Left lobe of liver (tissue), 2 donors: Measurements from ENCODE around the gene PIP4K2B. TPM values are rescaled to one million over a fixed set of nuclear protein-coding genes. Genes with fewer than 3 reads are reported as not detected.

Experiments used
- ATAC-seq: fragments of 200-7000 bp; cut with Tn5 transposase; one replicate; pipeline ENCODE4 v1.9.1; 2020; ENCODE audit warnings: mild to moderate bottlenecking, moderate library complexity
- DNase-seq: peaks from one replicate; pipeline ENCODE4 v3.0.0-alpha.2; 2020; ENCODE audit warnings: low spot score
- total RNA-seq: library from RNA; stranded (reverse); gene quantifications from one replicate; pipeline ENCODE4 v1.2.1, GENCODE V29; 2021
- donor health status: DM: no; HTN: no; CAD: no; lungs with moderate emphysema.
- donor health status: DM: no; HTN: yes; CAD: no.

PIP4K2B gene
- total RNA-seq, 1 donor from 2014 or later = 19.8 TPM

DNA sequence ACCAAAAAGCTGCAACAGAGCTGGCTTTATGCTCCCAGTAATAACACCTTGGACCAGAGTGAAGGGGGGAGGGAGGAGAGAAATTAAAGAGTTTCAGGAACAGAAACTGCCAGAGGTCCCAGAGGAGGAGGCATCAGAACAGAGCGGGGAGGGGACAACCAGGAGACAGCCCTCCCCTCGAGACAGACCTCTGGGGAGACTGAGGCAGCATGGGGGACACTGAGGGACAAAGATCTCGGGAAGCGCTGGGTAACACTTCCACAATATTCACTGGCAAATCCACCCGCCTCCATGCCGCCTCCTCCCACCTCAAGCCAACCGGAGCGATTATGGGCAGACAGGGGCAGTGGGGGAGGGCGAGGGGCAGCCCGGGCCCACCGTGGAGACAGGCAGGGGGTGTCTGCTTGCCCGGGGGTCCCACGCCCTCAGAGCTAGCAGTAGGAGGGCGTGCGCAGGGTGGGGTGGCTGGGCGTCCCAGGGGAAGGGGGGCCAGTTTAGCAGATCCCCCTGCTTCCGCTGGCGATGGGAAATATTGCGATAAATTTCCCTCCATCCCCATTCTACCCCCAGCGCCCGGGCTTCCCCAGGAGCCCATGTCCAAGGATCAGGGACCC lies 52.4 kb downstream of the PIP4K2B start:
- DNase-seq (no peak), ATAC-seq (no peak)

DNA sequence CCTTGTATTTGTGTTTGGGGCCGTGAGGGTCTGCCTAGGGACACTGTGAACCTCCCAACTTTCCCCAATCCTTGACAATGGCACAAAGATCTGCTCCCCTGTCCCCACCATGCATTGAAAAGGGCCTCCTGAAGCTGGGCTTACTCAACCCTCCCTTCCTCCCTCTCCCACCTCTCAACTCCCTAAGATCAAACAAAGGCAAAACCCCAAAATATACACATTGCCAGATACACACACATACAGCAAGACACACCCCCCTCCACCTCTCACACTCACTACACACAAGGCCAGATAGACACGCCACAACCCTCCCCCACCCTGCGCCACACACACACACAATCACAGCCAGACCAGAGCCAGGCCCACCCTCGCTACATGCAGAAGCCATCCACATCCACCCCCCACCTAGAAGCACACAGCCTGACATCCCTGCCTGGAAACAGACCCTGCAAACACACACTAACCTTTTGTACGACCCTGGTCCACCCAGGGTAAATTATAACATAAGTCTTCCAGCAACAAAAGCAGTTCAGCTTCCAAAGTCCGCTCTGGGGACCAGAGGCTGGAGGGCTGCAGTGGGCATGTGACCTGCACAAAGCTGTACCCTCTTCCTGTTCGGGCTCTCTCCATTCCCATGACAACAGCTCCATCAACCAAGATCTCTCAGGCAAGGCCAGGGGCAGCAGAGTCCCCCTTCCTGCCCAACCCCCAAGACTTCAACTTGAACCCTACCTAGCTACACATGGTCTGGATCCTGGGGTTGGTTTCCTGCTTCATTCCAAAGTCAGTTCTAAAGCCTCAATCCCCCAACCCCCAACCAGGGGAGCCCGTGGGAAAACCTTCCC lies 53.1 kb downstream of the PIP4K2B start:
- ATAC-seq (no peak), DNase-seq (no peak)

DNA sequence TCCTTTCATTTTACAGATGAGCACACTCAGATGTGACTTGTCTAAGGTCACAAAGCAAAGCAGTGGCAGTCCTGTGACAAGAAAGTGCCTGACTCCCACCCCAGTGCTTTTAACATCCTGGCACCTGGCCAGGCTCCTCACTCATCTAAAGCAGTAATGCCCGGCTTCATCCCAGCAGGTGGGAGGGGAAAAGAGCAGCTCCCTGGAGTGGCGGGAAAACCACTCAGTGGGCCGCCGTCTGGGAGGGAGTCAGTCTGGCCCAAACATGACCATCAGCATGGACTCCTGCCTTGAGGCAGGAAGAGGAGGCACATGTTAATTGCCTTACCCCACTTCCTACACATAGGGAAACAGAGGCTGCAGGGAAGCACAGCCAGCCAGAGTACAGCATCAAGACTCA lies 53.8 kb downstream of the PIP4K2B start:
- ATAC-seq = no peak
- no peak for DNase-seq

DNA sequence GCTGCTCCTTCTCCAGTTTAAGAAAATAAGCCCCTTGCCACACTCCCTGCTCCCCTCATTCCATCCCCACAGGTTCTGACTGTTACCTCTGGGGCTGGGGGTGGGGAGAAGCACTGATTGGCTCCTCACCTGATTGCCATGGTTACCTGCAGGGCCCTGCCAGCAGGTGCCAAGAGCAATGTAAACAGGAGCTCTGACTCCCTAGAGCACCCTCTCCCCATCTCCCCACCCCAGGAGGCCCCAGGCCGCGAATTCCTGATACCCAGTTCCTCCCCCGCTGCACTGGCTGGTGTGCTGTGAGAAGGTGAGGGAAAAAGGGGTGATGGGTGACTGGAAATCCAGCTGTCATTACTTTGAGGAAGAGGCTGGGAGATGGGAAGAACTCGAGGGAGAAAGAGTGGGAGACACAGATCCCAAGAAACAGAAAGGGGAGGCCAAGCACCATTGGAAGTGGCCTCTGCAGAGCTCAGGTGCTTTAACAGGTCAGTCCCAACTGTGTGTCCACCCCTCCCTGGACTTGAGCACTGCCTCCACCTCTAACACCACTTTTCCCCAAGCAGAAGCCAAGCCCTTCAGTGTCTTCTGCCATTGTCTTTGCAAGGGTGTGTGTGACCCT lies 55.7 kb downstream of the PIP4K2B start:
- no peak for ATAC-seq
- no peak for DNase-seq

DNA sequence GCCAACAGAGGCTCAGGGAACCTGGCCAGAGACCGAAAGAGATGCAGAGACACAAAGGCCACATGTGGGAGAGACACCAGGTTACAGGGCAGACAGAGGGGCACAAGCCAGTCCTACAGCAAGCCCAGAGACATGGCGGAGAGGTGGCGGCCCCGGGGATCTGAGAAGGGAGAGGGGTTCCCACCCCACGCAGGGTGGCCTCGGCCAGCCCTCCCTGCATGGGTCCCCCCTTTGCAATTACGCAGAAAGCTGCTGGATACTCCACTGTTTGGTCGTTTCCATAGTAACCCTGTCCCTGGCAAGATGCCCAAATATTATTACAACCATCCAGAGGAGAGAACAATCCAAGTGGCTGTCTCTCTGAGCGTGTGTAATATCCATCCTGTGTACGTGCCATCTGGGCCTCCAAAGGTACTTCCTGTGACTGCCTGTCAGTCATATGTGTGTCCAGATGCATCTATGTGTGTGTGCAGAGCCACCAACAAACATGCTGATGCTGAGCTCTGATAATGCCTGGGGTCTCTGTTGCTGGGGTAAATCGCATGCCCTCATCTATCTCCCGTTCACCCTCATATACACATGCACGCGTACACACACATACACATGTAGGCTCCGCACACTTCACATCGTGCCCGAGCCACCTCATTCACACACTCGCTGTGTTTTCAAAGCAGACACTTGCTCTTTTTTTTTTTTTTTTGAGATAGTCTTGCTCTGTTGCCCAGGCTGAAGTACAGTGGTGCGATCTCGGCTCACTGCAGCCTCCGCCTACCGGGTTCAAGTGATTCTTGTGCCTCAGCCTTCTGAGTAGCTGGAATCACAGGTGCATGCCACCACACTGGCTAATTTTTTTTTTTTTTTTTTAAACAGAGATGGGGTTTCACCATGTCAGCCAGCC lies 56.7 kb downstream of the PIP4K2B start:
- DNase-seq = no peak
- ATAC-seq = no peak

DNA sequence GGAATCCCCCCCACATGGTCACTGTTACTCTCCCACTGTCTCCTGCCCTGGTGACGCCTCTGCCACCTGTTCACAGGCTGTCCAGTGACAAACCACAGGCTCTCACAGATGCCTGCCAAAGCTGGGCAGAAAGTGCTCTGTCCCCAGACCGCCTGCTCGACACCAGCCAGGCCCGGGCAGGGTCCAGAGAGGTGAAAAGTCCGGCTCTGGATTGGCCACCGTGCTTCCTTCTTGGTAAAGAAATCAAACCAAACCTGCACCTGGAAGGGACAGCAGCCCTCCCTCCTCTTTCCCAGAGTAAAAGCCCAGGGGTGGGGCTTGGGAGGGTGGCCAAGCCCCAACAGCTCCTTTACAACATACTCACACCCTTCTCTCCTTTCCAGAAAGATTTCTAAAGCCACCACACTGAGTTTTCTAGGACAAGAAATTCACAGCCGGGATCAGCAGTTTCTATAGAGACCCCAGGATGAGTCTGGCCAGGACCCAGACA lies 57.4 kb downstream of the PIP4K2B start:
- DNase-seq (peak; percentile 81), ATAC-seq (peak; percentile 89)

DNA sequence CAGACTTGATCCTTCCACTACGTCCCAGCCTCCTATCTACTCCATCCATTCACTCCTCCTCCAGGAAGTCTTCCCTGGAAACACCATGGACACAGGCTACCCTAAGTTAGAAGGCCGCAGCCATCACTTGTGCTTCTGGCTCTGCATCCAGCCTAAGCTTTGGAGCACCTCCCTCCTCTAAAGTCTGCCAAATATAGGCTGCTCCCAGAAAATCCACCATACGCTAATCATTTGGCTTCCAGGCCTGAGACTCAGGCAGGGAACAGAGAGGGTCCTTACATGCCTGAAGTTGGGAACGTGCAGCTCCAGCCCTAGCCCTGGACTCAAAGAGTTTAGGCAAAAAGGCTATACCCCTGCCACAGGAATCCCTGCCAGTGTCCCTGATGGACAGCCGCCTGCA lies 57.9 kb downstream of the PIP4K2B start:
- ATAC-seq (peak; percentile 3), DNase-seq (no peak)

DNA sequence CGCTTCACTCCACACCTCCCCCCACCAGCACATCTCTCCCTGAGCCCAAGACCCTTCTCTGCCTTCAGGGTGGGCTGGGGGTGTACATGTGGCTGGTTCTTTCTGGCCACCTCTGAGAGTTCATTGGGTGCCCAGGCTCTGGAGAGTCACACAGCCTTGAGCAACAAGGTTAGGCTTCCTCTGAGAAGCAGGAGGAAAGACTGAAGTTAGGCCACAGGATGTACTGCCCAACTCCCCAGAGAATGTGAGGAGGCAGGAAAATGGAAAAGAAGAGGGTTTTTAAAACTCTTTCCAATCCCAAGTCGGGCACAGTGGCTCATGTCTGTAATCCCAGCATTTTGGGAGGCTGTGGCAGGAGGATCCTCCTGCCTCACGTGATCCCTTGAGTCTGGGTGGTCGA lies 58.5 kb downstream of the PIP4K2B start:
- no peak for DNase-seq
- no peak for ATAC-seq

DNA sequence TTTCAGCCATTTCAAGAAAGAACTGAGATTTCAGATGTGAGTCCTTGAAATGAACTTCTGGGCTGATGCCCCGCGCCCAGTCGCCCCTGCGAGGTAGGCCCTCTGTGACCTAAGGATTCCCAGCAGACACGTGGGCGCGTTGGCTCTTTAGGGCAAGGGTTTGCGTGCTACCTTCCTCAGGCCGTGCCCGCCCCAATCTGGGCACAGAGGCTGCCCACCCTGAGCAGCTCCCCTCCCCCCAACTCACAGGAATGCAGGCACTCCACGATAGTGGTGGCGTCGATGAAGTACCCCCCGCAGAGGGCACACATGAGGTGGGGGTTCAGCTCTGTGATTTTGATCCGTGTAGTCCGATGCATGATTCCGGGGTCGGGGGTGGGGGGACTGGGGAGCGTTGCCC lies 59.3 kb downstream of the PIP4K2B start:
- ATAC-seq = no peak

DNA sequence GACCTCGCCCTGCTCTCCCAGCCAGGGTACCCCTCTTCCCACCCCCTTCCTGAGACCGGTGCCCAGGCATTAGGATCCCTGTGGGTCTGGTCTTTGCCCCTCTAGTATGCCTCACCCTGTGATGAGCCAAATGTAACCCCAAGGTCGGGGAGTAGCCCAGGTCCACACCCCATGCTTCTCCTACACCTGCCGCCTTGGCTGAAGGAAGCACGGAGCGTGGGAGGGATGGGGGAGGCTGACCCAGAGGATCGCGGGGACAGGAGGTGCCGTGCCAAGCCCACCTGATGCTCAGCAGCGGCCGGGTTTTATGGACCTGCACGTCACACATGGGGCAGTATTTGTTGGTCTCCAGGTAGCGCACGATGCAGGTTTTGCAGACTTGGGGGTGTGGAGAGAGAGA lies 60.1 kb downstream of the PIP4K2B start:
- no peak for DNase-seq
- ATAC-seq = no peak

More for the DNA sequence above, 59.3 kb downstream of the PIP4K2B start:
- DNase-seq = no peak

DNA sequence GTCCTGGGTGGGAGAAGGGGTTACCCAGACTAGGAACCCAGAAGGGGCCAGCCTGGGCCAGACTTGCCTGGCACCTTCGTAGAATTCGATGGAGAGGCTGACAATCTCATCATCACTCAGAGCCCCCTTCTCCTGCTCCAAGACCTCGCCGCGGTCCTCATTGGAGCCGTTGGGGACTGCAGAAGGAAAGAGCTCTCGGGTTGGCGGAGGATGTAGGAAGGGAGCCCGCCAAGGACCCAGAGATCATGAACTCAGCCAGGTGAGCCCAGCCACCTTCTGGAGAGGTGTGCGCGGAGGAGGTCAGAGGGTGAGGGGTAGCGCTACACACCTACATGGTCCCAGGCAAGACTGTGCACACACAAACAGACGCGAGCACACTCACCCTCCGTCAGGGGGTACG lies 60.7 kb downstream of the PIP4K2B start:
- ATAC-seq = no peak
- DNase-seq = no peak

DNA sequence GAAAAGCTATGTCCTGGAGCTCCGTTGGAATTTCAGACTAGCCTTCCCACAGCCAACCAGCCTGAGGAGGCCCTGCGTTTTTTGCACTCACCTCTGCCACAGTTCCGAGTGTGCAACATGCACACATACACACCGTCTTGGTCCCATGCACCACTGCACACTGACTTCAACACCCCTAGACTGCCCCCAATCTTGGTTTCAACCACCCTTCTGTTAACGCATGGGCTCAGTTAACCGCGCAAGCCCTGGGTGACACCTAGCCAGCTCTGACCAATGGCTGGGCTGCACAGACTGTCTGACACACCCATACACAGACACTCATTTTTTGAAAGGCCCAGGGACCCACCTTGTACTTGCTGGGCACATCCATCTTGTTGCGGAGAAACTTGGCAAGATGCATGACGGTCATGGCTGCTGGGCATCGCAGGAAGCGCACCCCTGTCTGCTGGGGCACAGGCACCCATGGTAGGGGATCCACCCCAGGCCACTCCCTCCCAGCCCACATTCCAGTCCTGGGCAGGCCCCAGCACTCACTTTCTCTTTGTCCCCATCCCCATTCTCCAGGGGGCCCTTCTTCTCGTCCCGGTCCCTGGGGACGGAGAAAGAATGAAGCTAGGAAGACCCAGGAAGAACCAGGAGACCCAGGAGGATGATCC lies 61.2 kb downstream of the PIP4K2B start:
- no peak for ATAC-seq
- no peak for DNase-seq

DNA sequence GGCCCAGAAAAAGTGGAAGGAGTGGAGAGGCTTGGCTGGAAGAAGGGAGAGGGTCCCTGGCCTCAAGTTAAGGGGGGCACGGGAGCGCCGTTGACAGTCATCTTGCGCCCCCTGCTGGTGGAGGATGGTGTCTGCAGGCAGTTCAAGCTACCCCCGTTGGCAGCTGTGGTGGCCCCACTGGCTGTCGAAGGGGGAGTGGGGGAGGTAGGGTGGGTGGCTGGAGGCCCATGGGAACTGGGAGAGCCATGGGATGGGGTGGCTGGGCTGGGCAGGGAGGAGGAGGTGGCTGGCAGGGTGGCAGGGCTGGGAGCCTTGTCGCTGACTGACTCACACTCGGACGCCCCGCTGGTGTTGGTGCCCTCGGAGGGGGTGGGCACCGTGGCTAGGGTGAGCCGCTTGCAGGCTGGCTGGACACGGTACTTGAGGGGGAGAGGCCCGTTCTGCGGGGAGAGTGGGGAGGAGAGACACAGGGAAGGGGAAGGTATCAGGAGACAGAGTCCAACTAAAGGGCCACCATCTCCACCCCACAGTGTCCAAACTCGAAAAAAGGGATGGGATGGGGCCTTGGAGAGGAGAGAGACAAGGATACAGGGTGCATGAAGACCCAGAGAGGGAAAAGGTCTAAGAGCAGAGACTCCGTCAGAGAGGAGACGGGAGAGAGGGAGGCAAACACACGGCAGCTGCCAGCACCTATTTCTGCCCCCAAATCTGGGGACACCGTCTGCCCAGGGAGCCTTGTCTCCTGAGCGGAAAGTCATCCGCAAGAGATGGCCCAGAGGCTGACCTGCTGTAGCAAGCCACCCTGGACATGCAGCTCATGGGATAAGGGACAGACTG lies 64.0 kb downstream of the PIP4K2B start:
- ATAC-seq (no peak), DNase-seq (no peak)

DNA sequence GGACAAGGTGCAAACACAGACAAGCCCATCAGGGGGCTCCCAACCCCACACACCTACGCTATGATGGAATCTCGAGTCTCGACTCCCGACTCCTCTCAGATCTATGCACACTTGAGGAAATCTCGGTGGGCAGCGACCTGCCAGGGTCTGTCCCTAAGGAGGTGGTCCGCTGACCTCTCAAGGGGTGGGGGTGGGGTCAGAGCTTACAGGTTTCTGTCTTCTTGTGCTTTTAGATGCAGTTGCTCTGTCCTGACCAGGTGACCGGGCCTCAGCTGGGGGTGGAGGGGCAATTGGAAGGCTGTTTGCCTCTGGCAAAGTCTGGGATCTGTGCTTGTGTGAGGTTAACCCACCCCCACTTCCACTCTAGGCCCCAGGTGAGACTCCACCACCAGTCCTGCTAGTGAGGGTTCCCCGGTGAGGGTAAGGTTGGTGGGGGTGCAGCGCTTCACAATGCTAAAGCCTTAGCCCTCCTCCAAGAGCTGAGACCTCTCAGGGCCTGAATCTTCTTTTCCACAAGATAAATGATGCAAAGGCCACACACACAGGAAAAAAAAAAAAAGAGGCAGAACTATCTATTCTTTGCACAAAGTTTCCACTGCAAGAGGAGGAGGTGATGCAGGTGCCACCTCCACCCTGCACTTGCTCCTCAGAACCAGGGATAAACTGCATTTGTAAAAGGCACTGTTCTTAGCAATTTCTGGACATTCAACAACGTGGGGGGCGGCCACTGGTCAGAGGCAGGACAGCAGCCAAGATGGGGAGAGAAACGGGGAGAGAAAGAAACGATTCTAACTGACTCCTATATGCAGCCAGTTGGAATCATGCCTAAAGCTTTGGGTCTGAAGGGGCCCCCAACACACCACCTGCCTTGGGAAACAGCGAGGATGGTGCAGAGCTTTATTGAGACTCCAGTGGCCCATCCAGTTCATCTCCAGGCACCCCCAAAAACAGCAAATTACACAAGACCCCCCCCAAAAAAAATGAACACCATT lies 65.1 kb downstream of the PIP4K2B start:
- ATAC-seq = no peak
- DNase-seq = no peak

DNA sequence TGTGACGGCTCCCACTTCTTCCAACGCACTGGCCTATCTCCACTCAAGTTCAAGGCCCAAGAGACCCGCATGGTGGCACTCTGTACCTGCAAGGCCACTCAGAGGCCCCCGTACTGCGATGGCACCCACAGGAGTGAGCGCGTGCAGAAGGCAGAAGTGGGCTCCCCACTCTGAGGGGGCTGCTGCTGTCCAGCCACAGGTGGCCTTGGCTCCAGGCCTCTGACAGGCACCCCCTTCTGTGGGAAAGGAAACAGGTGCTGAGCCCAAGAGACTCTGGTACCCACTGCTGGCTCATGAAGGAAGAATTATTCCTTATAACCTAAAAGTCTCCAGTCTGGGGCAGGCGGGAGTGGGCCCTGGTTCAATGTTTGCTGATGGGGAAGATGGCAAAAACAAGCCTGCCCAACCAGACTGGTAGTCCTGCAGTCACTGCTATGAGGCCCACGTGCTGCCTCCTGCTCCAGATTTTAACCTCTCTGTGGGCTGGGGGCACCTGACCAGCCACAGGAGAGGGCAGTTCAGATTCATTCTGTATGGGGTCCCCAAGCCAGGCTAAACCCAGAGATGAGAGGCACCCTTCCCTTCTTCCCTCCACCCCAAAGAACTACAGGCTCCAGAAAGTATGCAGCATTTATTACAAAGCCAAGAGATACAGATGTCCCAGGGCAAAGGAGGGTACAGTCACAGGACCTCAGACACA lies 65.9 kb downstream of the PIP4K2B start:
- no peak for ATAC-seq
- DNase-seq = no peak

DNA sequence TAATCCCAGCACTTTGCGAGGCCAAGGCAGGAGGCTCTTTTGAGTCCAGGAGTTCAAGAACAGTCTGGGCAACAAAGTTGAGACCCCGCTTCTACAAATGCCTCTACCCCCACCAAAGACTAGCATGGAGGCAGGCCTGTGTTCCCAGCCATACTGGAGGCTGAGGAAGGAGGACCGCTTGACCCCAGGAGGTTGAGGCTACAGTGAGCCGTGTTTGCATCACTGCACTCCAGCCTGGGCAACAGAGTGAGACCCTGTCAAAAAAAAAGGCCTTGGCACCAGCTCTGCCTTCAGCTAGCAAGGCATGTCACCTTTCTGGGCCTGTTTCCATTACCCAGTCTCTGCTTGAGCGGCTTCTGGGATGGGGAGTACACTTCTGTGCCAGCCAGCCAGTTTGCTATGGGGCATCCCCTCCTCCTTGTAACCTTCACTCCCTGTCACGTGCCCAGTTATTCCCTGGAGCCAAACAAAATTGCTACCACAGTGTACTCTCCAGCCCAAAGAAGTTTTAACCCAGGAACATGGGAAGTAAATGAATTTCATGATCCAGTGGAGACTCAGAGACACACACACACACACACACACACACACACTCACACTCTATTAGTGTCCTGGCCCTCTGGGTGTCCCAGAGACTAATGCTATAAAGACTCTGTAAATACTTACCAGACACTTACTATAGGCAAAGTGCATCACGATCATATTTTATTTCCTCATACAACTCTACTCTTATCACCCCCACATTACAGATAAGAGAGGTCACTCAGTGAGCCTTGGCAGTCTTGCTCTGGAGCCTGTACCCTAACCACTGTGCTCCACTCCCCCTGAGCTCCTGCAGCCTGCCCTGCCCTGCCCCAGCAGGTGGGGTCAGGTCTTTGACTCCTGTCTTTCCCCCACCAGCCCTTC lies 66.7 kb downstream of the PIP4K2B start:
- ATAC-seq = peak; percentile 58
- DNase-seq = peak; percentile 87
